GM21723 (cell line): ENCODE data around the gene RNASE11.
"Not testable (repeated sequence)": the region's sequence is repeated elsewhere in the genome, so short reads cannot be mapped to it uniquely, and the experiment has no call there.

Experiments used
- ATAC-seq: cut with Tn5 transposase; IDR thresholded peaks from one replicate; pipeline ENCODE4 v1.9.1; 2021; ENCODE audit warnings: mild to moderate bottlenecking, moderate library complexity; ENCODE audit not compliant: unreplicated experiment

Gene RNASE11

DNA sequence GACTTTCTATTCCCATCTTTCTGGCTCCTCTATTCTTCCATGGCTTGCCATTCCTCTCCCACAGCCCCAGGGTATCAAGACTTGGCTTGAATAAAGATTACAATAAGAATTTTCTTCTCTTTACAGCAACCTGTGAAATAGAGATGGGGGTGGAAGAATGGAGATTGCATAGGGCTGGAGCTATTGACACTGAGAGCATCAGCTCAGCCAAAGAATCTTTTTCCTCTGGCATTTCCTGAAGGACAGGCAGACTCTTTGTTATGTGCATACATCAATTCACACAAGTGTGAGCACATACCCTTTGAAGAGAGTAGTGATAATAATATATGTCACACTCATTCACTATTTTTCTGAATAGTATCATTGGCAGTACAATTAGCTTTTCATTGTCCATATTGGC is 4.7 kb downstream of the RNASE11 start:
- ATAC-seq: no peak

DNA sequence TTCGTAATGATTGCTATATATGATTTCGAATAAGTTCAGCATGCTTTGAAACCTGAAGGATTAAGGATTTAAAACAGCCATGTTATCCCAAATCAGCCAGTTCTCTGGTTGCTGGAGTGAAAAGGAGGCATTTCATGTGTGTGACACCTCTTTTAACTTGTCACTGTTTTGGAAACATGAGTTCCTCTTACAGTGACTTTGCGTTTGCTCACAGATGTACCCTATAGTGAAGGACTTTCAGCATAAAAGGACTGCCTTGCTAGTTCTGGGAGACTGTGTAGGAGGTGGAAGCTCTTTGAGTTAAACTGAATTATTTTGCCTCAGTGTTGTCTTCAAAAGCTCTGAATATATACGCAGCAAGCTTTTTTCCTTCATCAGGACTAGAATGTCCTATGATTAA is 7.6 kb downstream of the RNASE11 start:
- no peak for ATAC-seq

DNA sequence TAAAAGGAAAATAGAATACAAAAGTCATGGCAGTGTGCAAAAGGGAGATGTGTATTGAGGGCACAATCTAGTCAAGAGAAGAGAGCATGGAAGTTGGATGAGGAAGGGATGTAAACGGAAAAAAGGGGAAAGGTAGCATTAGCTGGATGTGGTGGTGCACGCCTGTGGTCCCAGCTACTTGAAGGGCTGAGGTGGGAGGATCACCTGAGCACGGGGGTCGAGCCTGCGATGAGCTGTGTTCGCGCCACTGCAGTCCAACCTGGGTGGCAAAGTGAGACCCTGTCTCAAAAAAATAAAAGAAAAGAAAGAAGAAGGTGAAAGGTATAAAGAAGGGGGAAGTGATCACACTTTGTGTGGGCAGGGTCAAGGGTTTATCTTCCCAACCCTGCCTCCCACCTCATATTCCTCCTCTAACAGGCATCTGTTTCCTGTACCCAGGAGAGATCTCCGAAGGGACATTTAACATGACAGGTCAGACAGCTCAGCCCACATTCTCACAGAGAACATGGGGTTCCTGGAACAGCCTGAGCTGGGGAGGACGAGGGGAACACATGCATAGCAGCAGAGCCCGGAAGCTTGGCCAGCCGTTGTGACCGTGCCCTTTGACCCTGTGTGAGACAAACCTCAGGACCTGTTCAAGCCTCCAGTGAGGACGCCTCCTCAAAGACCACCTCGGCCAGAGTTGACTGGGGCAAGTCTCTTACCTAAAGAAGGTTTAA is 8.9 kb downstream of the RNASE11 start:
- ATAC-seq: no peak

- no peak for ATAC-seq
Observed at GRCh38 chr14:20578325-20578724, 9.5 kb downstream of the RNASE11 start.

- not testable (repeated sequence) for ATAC-seq
Observed at GRCh38 chr14:20572382-20572990, 15.3 kb downstream of the RNASE11 start.

- not testable (repeated sequence) for ATAC-seq
Observed at GRCh38 chr14:20570720-20571119, 17.1 kb downstream of the RNASE11 start.

DNA sequence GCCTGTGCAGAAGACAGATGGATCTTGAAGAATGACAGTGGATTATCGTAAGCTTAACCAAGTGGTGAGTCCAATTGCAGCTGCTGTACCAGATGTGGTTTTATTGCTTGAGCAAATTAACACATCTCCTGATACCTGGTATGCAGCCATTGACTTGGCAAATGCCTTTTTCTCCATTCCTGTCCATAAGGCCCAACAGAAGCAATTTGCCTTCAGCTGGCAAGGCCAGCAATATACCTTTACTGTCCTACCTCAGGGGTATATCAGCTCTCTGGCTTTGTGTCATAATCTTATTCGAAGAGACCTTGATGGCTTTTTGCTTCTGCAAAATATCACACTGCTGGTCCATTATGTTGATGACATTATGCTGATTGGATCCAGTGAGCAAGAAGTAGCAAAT is 17.9 kb downstream of the RNASE11 start:
- not testable (repeated sequence) for ATAC-seq

GRCh38 chr14:20569066-20569465 is 18.7 kb downstream of the RNASE11 start:
- no peak for ATAC-seq

- no peak for ATAC-seq
Observed at GRCh38 chr14:20568393-20568792, 19.4 kb downstream of the RNASE11 start.

DNA sequence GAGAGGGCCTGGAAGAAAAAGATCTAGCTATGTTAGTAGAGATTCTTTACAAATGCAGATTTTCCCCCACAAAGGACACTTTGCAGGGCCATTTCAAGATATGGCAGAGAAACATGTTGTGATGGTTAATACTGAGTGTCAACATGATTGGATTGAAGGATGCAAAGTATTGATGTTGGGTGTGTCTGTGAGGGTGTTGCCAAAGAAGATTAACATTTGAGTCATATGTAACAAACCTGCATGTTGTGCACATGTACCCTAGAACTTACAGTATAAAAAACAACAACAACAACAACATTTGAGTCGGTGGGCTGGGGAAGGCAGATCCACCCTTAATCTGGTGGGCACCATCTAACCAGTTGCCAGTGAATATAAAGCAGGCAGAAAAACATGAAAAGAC is 20.6 kb downstream of the RNASE11 start:
- not testable (repeated sequence) for ATAC-seq

GRCh38 chr14:20564501-20564997 is 23.3 kb downstream of the RNASE11 start:
- no peak for ATAC-seq

GRCh38 chr14:20563971-20564370 is 23.8 kb downstream of the RNASE11 start:
- ATAC-seq: no peak

GRCh38 chr14:20560961-20561360 is 26.8 kb downstream of the RNASE11 start, which contains the start of gene RNASE9:
Gene RNASE9 (minus strand): TSS chr14:20561047.
- no peak for ATAC-seq

DNA sequence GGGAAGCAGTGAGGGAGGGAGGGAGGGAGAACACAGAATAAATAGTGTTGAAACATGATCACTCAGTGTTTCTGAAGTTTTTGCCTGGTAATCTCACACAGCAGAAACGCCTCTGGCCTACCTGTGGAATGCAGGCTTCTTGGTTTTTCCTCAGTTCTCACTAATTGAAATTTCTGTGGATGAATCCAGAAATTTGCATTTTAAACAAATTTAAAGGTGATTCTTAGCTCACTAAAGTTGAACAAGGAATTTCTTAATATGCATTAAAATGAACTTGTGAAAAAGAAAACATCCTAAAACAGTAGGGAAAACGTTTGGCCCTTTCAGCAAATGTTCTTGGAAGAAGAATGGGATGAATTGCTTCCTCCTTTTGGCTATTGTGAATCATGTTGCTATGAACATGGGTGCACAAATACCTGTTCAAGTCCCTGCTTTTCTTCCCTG is 28.3 kb downstream of the RNASE11 start:
- ATAC-seq: no peak

GRCh38 chr14:20557212-20557542 is 30.6 kb downstream of the RNASE11 start:
- ATAC-seq: no peak

DNA sequence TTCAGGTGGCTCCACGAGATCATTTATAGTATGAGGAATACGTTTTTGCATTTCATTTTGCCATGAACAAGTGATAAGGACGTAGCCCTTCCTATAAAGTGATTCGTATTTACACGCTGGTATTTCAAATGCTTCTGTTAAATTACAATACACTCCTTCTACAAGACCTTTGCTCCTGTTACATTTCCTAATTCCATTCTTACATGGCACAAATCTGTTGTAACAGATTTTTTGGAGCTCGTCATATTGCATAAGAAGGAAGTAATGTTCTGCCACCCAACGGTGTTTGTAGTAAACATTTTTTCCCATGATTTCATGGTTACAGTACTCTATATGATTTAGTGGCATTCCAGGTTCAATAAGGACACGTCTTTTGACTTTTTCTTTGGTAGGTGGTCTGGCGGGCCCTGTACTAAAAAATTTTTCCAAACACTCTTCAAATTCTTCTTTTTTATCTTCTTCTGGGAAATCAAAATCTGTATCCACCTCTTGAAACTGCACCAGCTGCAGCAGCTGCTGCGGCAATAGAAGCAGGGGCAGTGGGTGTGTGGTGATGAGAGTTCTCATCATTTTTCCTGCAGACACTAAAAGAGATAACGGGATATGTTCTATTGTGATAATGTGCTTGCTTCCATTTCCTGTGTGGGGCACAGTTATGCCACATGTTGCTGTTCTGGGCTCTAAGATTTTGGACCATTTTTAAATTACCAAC is 31.1 kb downstream of the RNASE11 start:
- ATAC-seq: no peak

DNA sequence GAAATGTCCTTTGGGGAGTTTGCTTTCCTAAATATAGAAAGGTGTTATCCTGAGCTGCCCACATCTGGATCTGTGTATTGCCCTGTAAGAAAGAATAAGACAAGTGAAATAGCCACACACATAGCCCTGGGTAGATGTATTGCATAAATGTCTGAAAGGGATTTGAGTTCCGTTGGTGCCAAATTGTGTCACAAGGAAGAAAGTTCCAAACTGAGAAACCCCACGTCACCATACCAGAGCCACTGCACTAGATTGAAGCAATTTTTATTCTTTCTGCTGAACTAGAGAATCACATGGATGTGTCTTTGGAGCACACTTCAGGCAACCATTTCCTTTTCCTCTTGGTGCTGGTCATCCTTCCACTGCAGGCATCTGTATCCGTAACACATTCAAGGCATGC is 32.0 kb downstream of the RNASE11 start:
- no peak for ATAC-seq

DNA sequence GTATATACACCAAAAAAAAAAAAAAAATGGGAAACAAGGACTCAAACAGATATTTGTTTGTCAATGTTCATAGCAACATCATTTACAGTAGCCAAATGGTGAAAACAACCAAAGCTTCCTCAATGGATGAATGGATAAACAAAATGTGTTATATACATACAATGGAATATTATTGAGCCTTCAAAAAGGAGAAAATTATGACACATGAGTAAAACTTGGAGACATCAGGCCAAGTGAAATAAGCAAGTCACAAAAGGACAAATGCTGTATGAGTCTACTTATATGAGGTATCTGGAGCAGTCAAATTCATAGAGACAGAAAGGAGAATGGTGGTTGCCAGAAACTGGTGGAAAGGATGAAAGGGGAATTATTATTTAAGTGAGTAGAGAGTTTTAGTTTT is 34.8 kb downstream of the RNASE11 start:
- no peak for ATAC-seq

DNA sequence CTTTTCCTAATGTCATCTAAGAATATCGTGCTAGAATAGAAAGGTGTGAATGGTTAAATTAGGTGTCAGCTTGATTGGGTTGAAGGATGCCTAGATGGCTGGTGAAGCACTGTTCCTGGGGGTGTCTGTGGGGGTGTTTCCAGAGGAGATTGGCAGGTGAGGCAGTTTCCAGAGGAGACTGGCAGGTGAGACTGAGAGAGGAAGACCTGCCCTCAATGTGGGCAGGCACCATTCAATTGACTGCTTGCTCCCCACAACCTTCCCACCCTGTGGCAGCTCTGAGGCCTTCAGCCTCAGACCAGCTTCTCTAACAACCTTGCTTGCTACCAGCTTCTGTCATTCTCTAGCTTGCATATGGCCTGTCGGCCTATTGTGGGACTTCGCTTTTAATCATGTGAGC is 36.2 kb downstream of the RNASE11 start:
- ATAC-seq: no peak

DNA sequence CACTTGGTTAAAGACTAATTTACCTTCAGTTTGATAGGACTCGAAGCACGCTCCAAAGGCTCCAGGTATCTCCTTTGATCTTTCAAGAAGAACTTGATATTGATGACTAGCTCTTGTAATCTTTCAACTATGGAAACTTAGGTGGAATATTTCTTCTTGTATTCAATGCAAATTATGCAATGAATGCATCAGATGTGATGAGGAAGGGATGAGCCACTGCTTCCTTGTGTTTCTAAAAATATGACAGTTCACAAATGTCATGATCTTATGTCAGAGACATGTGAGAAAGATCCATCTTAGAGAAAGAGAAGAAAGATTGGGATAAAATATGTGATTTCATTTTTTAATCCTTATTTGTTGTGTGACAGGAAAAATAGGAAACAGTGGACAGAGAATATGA is 36.9 kb downstream of the RNASE11 start:
- no peak for ATAC-seq

DNA sequence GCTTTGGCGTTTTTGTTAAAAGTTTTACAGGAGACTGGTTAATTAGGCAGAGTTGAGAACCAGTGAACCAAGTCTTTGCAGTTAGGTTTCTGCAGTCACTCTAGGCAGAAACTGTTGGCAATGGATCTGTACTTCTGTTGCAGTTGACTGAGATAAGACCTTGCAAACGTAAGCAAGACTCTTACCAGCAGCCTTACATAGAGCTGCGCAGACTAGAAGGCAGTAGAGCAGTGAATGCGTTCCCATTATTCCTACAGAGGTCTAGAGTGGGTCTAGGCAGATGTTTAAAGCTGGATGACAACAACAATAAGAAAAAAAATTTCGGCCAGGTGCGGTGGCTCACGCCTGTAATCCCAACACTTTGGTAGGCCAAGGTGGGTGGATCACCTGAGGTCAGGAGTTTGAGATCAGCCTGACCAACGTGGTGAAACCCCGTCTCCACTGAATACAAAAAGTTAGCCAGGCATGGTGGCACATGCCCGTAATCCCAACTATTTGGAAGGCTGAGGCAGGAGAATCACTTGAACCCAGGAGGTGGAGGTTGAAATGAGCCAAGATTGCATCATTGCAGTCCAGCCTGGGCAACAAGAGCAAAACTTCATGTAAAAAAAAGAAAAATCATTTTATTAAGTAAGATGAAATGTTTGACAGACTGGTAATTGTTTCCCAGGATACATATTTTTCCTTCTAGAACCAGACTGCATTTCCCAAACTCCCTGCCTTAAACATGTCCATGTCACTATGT is 39.2 kb downstream of the RNASE11 start:
- no peak for ATAC-seq
